Osteoblast (primary cell): ENCODE data around the gene GNG12. TPM values are rescaled to one million over a fixed set of nuclear protein-coding genes. Genes with fewer than 3 reads are reported as not detected.

Source experiments
- DNase-seq: peaks from one replicate; pipeline ENCODE4 v3.0.0; 2011; ENCODE audit warnings: low spot score, mixed read lengths; ENCODE audit not compliant: insufficient read length; ENCODE audit errors: missing footprints
- H2AFZ ChIP-seq: 2 replicates; pipeline ENCODE4 v1.6.0; 2011; ENCODE audit warnings: mild to moderate bottlenecking, low read length
- H3K27ac ChIP-seq: 2 replicates; pipeline ENCODE4 v1.5.1; 2011; ENCODE audit warnings: mild to moderate bottlenecking, low read depth, low read length, moderate library complexity
- H3K27me3 ChIP-seq: 2 replicates; pipeline ENCODE4 v1.6.0; 2012; ENCODE audit warnings: mild to moderate bottlenecking, control low read depth, inconsistent platforms, low read length, moderate library complexity; ENCODE audit not compliant: insufficient read depth
- H3K36me3 ChIP-seq: 2 replicates; pipeline ENCODE4 v1.5.1; 2011; ENCODE audit warnings: mild to moderate bottlenecking, low read length, control low read depth, moderate library complexity; ENCODE audit not compliant: insufficient read depth
- H3K4me1 ChIP-seq: 2 replicates; pipeline ENCODE4 v1.5.1; 2011; ENCODE audit warnings: mild to moderate bottlenecking, low read length, control low read depth, moderate library complexity; ENCODE audit not compliant: insufficient read depth
- H3K4me2 ChIP-seq: 2 replicates; pipeline ENCODE4 v1.6.0; 2011; ENCODE audit warnings: mild to moderate bottlenecking, low read length; ENCODE audit not compliant: insufficient read depth
- H3K4me3 ChIP-seq: fragments of 200-600 bp; sonication (generic); 3 replicates; pipeline ENCODE4 v1.5.1; 2012; ENCODE audit warnings: mild to moderate bottlenecking, low read length, inconsistent platforms; ENCODE audit not compliant: insufficient read depth
- H3K79me2 ChIP-seq: 2 replicates; pipeline ENCODE4 v1.6.0; 2012; ENCODE audit warnings: mild to moderate bottlenecking, low read length, control low read depth, inconsistent platforms; ENCODE audit not compliant: insufficient read depth
- H3K9me3 ChIP-seq: 2 replicates; pipeline ENCODE4 v1.5.1; 2011; ENCODE audit warnings: low read depth, low read length, control low read depth
- H4K20me1 ChIP-seq: 2 replicates; pipeline ENCODE4 v1.6.0; 2012; ENCODE audit warnings: mild to moderate bottlenecking, low read length, control low read depth; ENCODE audit not compliant: insufficient read depth
- total RNA-seq: library from RNA; depleted of rRNA; stranded (reverse); fragments of >200 nt; gene quantifications from 2 replicates; pipeline ENCODE4 v1.2.3, GENCODE V29; 2012
- TF ChIP-seq, protein P1 (sequence below): IDR thresholded peaks from 2 replicates; pipeline ENCODE4 v1.5.1; 2011; ENCODE audit warnings: mild to moderate bottlenecking, low read depth, low read length, moderate library complexity; ENCODE audit errors: extremely low read depth

GNG12 gene
- total RNA-seq, 1 donor, result 219 TPM

DNA sequence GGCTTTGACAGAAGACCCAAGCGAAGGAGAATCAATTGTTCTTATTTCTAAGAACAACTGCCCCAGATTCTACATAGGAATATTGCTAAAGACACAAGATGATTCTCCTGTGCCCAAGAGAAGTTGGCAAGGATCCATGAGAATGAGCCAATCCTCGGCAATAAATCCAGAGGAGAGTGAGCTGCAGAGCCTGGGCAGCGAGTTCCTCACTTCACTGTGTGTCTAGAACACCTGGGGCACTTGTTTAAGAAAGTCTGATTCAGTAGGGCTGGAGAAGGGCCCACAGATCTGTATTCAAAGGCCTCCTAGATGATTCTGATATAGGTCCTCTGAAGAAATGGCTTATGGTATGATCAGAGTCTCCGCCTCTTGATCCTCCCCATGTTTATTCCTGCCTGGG is 116.5 kb downstream of the GNG12 start:
- Histone ChIP-seq H3K9me3 (no peaks in the 10 kb centered on the region), H3K4me2 (no peak overlapping the region), H2AFZ (no peak overlapping the region), H3K4me3 (no peak overlapping the region), H3K4me1 (peaks cover 35% of the 10 kb centered on the region), H3K27ac (no peak overlapping the region), H3K36me3 (no peaks in the 10 kb centered on the region), H3K27me3 (no peaks in the 10 kb centered on the region), H4K20me1 (peaks cover 36% of the 10 kb centered on the region), H3K79me2 (peaks cover 77% of the 10 kb centered on the region)
- TF ChIP-seq, protein P1, sequence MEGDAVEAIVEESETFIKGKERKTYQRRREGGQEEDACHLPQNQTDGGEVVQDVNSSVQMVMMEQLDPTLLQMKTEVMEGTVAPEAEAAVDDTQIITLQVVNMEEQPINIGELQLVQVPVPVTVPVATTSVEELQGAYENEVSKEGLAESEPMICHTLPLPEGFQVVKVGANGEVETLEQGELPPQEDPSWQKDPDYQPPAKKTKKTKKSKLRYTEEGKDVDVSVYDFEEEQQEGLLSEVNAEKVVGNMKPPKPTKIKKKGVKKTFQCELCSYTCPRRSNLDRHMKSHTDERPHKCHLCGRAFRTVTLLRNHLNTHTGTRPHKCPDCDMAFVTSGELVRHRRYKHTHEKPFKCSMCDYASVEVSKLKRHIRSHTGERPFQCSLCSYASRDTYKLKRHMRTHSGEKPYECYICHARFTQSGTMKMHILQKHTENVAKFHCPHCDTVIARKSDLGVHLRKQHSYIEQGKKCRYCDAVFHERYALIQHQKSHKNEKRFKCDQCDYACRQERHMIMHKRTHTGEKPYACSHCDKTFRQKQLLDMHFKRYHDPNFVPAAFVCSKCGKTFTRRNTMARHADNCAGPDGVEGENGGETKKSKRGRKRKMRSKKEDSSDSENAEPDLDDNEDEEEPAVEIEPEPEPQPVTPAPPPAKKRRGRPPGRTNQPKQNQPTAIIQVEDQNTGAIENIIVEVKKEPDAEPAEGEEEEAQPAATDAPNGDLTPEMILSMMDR, result no peak
- no peak for DNase-seq

DNA sequence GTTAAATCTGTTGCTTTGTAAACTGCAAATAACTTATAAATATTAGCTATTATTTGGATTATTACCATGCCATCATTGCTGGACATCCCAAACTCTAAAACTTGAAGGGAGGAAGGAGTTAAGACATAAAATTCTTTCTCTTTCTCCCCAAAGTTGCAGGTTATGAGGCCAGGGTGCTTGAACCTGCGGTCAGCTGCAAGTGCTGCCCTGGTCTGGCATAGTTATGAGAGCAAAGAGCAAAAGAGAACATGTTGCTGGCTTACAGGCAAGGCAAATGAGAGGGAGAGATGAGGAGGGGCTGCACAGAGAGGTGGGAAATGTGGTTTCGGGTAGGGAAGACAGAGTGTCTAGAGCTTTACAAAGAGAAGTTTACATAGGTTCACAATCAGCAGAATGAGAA is 117.4 kb downstream of the GNG12 start:
- no peak overlapping the region for H2AFZ ChIP-seq
- TF ChIP-seq, protein P1, result no peak
- no peak overlapping the region for H3K27ac ChIP-seq
- no peaks in the 10 kb centered on the region for H3K36me3 ChIP-seq
- no peaks in the 10 kb centered on the region for H3K9me3 ChIP-seq
- no peak overlapping the region for H3K4me3 ChIP-seq
- no peaks in the 10 kb centered on the region for H3K27me3 ChIP-seq
- H3K4me2 ChIP-seq, result no peak overlapping the region
- DNase-seq, result no peak
- H4K20me1 ChIP-seq, result peaks cover 30% of the 10 kb centered on the region
- peaks cover 34% of the 10 kb centered on the region for H3K4me1 ChIP-seq
- H3K79me2 ChIP-seq, result peaks cover 75% of the 10 kb centered on the region

DNA sequence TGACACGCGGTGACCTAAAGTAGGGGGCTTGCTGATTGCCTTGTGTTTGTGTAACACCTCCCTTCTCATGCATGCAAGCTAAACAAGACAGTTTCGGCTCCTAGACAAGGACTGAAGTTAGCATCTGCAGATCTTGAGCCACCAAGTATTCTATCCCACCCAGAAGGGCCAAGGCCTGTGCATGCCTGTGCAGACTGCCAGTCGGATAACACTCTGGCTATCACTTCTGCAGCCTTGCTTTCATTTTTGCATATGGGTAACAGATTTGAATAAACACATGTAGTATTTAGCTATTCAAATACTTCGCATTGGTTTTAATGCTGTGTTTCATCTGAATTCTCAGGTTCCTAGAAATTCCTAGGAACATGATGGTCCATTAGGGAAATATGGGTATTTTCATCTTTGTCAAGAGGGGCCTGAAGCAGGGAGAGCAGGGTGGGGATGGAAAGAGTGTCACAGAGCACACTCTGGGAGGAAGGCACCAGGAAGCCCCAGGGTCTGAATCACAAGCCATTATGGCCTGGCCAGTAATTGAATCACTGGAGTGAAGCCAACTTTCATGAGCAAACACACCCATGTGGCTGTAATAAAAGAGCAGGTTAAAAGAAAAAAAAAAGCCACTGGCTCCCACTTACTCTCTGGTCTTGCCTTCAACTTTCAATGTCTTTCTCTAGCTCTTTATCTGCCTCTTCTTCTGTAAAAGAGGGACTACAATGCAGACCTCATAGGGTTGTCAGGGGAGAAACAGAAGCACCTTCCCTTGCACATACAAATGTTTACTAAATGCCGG is 120.0 kb downstream of the GNG12 start:
- Histone ChIP-seq H4K20me1 (peaks cover 41% of the 10 kb centered on the region), H3K36me3 (no peaks in the 10 kb centered on the region), H3K4me1 (peaks cover 54% of the 10 kb centered on the region), H3K4me2 (peak overlapping the region; percentile 37), H3K4me3 (no peak overlapping the region), H3K79me2 (peaks cover 63% of the 10 kb centered on the region), H3K9me3 (no peaks in the 10 kb centered on the region), H3K27me3 (no peaks in the 10 kb centered on the region), H2AFZ (no peak overlapping the region), H3K27ac (no peak overlapping the region)
- TF ChIP-seq, protein P1, result no peak
- peak; percentile 88 for DNase-seq

DNA sequence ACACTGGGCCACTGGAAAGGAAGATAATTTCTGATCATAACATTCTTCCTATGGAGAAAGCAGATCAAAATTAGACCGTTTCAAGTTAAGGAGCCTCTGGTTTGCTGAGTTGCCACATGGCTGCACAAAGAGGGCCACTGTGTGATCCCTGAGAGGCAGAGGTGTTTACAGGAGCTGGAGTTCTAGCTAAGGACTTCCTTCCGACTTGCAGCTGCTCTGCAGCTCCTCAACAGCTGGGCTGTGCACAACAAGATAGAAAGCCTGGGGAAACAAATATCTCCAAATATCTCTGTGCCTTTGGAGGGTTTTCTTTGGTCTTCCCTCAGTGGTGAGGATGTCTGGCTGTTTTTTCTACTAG is 121.4 kb downstream of the GNG12 start:
- Histone ChIP-seq H3K79me2 (peaks cover 59% of the 10 kb centered on the region), H4K20me1 (peaks cover 36% of the 10 kb centered on the region), H3K4me3 (no peak overlapping the region), H2AFZ (no peak overlapping the region), H3K36me3 (peaks cover 5% of the 10 kb centered on the region), H3K27ac (no peak overlapping the region), H3K4me1 (peaks cover 58% of the 10 kb centered on the region), H3K4me2 (no peak overlapping the region), H3K27me3 (no peaks in the 10 kb centered on the region), H3K9me3 (no peaks in the 10 kb centered on the region)
- TF ChIP-seq, protein P1, result no peak
- no peak for DNase-seq
